Ishikawa (cell line): Measurements from ENCODE around the gene ZNF582.

Experiments
- RAD21 ChIP-seq: IDR thresholded peaks from 2 replicates; pipeline ENCODE4 v1.6.1; 2012; ENCODE audit warnings: low read depth
- YY1 ChIP-seq: IDR thresholded peaks from 2 replicates; pipeline ENCODE4 v1.6.1; 2012; ENCODE audit warnings: low read depth

DNA sequence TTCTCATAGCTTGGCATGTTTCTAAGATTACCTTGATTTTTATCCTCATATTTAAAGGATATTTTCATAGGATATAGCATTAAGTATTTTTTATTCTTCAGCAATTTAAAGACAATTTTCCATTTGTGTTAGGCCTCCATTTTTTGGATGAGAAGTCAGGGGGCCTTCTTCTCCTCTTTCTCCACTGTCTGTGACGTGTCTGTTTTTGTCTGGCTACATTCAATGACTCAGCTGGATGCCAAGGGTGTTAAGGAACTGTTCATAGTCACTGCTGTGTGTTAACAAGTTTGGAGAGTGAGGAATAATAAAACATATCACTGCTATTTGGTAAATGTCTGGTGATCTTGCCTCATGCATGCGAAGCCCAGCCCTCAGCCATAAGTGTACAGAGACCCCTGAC lies 36.4 kb downstream of the ZNF582 start:
- TF ChIP-seq YY1 (no peak), RAD21 (no peak)
